Thyroid gland (tissue), 4 donors: ENCODE data around the gene RHBDL3.

ENCODE experiments used
- CTCF ChIP-seq, 6 experiments: fragments of 200-600 bp in 3 of 6; fragments of 450-650 bp in 3 of 6; sonication (generic) in 3 of 6; IDR thresholded peaks; one replicate each; pipeline ENCODE4 v1.5.1; 2016 to 2019; ENCODE audit warnings: antibody characterized with exemption in 6 of 6, mild to moderate bottlenecking in 2 of 6, inconsistent platforms in 1 of 6, moderate library complexity in 1 of 6
- POLR2A ChIP-seq, 2 donors: fragments of 450-650 bp; IDR thresholded peaks; one replicate each; pipeline ENCODE4 v1.6.1; 2017; ENCODE audit warnings: antibody characterized with exemption in 2 of 2, mild to moderate bottlenecking in 2 of 2, moderate library complexity in 1 of 2

GRCh38 chr17:32249475-32249874 is 16.2 kb upstream of the RHBDL3 start:
- TF ChIP-seq POLR2A (IDR thresholded peaks at IDR 0.05) (no peak), CTCF (IDR thresholded peaks at IDR 0.05) (no peak)
